Glomerular visceral epithelial cell (primary cell): ENCODE results near the gene BTBD17.

Experiments
- DNase-seq: peaks from one replicate; pipeline ENCODE4 v3.0.0-alpha.2; 2016; ENCODE audit errors: extremely low spot score

The BTBD17 gene

DNA sequence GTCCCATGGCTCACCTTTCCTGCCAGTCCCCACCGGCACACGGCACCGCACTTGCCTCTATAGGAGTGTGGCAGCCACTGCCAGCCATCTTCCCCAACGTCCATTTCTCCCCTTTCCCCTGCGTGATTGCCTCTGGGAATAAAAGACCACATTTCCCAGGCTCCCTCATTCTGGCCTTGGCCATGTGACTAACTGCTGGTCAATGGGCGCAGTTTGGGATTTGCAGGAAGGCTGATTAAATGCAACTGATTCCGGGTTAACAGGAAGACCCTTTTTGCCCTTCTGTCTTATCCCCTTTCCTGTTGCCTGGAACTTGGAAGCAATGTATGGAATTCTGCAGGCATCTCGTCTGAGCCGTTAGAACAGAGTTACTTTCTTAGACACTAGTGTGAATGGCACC, 3.0 kb downstream of the BTBD17 start:
- no peak for DNase-seq

DNA sequence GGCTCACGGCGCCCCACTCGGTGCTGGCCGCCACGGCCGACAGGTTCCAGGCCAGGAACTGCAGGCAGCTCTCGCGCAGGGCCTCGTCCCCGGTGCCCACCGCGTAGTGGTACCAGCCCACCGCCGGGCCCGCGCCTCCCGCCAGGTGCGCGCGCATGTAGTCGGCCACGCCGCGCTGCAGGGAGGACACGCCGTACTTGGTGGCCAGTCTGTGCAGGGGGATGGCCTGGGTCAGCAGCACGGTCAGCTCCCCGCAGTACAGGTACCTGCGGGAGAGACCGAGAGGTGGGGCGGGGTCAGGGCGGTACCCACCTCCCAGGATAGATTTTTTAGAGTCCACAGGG, 4.2 kb downstream of the BTBD17 start:
- no peak for DNase-seq

DNA sequence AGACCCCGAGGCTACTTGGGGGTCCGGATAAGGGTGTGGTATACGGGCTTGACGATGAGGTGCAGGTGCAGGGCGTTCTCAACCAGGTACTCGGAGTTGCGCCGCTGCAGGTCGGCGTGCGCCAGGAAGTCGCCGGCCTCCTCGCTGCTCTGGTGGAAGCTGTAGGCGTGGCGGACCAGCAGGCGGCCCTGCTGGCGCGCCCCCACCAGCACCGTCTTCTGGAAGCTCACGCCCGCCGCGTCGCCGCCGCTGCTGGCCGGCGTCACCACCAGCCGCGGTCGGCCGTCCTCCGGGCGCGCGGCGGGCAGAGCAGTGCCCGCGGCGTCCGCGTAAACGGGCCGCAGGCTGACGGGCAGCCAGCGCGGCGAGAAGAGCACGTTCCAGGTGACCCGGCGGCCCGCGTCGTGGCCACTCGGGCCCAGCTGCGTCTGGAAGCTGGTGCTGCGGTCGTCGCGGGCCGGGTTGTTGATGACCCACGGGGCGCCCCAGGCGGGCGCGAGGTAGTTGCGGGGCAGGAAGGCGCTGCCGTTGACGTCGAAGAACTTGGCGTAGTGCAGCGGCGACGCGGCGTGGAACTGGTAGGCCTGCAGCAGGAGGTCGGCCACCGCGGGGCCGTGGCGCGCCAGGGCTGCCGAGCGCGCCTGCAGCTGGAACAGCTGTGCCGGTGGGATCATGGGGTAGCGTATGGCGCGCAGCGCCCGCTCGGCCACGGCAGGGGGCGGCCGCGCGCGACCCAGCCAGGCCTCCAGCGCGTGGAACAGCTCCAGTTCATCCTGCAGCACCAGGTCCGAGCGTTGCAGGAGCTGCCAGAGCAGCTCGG, 4.8 kb downstream of the BTBD17 start:
- DNase-seq, result no peak

DNA sequence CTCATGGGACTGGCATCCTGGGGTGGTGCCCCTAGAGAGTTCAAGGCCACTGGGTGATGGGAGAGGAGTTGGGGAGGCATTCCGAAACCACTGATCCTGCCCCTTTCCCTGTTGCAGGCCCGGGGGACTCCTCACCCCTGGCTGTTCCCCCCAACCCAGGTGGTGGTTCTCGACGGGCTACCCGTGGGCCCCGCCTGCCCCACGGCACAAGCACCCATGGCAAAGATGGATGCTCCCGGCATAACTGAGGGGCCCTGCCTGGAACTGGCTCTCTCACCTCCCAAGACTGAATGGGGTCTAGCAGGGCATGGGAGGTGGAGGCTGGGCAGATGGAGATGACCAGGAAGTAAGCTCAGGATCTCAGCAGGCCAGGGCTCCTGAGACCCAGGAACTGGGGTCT, 6.6 kb downstream of the BTBD17 start:
- DNase-seq, result no peak

DNA sequence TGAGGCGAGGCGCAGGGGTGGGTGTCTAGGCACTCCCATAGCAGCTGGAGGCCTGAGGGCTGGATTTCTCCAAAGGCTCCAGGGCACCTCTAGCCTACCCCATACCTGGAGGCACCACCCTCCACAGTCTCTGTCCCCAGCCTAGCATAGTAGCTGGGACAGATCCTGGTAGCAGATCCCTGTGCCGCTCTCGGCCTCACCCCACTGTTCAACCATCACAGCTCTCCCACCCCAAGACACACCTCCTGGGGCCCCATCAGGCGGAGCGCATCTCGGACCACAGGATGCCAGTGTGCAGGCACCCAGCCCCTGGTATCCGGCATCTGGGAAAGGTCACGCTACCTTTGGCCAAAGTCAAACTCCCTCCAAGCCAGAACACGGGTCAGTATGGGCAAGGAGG, 7.1 kb downstream of the BTBD17 start:
- DNase-seq, result no peak

DNA sequence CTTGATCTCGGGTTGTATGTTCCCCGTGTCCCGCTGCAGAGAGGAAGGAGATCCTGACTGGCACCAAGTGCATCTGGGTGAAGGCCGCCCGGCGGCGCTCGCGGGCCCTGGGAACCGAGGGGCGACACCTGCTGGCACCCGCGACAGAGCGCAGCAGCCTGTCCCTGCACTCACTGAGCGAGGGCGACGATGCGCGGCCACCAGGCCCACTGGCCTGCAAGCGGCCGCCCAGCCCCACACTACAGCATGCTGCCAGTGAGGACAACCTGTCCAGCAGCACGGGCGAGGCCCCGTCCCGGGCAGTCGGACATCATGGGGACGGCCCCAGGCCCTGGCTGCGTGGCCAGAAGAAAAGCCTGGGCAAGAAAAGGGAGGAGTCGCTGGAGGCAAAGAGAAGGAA, 7.5 kb downstream of the BTBD17 start:
- DNase-seq, result peak; percentile 13

DNA sequence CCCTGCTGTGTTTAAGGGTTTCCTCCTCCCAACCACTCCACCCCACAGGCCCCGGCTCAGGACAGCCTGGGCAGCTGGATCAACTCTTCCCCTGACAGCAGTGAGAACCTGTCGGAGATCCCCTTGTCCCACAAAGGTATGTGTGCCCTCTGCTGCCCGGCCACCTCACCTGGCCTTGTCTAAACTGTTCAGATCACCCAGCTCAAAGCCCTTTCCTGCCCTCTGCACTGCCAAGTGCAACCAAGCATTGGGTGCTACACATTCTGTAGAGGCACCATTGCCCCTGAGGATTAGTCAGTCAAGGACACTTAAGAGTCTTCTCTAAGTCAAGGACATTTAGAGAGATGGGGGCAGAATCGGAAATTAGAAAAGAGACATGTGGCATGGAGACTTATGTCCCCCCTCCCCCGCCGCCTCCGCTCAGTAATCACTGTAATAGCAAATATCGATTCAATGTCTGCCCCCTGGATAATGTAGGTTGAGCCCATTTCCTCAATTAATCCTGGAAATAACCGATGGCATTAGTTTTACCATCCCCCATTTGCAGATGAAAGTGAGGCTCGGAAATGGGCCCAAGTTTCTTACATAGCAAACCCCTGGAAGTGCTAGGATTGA, 8.1 kb downstream of the BTBD17 start:
- DNase-seq, result no peak

DNA sequence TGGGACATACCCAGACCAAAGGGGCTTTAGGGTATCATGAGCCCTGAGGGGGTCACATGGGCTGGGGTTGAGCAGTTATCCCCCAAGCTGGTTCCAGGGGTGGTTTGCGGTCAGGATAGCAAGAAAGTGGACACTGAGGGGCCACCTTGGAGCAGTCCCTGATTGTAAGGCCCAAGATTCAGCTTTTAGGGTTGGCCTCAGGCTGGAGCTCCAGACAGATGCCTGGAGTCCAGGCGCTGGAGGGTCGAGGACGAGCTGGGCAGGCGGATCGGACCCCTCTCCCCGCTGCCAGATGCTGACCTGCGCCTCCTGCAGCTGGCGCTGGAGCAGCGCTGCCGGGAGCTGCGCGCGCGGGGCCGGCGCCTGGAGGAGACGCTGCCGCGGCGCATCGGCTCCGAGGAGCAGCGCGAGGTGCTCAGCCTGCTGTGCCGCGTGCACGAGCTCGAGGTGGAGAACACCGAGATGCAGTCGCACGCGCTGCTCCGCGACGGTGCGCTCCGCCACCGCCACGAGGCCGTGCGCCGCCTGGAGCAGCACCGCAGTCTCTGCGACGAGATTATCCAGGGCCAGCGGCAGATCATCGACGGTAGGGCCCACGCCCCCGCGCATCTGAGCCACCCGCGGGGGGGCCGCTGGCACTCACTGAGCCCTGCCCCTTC, 10.0 kb downstream of the BTBD17 start:
- no peak for DNase-seq

DNA sequence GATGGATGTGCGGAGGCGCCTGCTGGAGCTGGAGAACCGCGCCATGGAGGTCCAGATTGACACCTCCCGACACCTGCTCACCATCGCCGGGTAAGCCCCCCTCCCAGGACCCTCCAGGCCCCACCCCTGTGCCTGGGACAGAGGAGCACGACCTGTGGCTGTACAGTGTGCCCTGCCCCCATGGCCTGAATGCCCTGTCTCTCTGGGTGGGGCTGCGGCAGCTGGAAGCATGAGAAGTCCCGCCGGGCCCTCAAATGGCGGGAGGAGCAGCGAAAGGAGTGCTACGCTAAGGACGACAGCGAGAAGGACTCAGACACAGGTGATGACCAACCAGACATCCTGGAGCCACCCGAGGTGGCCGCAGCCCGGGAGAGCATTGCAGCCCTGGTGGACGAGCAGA, 11.2 kb downstream of the BTBD17 start:
- DNase-seq, result no peak

DNA sequence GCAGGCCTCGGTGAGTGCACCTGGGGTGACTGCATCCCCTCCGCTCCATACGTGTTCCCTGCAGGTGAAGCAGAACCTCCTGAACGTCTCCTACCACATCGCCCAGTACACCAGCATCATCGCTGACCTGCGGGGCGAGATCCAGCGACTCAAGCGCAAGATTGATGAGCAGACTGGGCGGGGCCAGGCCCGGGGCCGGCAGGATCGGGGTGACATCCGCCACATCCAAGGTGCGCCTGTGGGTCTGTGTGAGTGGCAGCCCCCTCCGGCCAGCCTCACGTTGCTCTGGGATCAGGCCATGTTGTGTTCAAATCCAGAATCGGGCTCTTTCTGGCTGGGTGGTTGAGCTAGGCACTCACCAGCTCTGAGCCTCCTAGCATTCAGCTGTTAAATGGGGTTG, 12.5 kb downstream of the BTBD17 start:
- no peak for DNase-seq

DNA sequence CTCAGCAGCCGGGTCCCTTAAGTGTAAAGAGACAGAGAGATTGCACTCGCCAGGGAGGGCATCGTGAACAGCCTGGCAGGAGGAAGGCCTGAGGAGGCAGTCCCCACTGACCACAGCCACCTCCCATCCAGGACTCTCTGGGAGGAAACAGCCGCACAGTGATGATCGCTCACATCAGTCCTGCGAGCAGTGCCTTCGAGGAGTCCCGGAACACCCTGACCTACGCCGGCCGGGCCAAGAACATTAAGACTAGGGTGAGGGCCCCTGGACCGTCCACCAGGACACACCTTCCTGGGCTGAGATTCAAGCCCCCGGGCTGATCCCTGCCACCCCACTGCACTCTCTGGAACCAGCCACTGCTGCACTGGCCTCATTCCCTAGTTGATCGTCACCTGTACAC, 14.0 kb downstream of the BTBD17 start:
- DNase-seq, result no peak

DNA sequence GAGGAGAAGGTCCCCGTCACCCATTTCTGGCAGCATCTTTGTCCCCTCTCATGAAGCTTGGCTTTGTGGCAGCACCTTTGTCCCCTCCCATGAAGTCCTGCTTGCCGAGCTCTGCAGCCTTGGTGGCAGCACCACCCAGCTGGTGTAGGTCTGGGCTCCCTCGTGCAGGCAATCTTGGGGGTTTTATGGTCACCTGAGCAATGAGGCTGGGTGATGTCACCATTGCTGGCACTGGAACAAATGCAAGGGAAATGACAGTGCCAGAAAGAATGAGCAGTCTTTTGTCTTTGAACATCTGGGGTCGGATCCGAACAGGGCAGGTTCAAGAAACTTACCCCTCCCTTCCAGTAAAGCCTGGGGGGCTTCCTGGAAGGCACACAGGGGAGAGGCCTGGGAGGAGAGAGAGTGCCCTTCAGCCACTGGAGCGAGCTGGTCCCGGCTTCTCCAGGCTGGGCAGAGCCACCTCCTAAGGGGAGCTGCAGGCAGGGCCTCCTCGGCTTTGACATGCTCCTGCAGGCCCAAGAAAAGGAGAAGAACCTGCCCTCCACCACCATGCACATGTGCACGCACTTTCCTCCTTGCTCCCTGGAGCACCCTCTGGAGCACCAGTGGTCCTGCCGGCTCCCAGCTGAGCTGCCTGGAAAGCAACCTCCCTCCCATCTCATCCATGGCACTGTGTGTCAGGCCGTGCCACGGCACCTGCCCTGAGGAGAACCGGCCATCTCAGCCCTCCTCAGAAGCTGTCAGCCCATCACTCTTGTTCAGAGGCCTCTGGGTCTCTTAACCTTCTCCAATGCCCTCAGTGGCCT, 16.0 kb downstream of the BTBD17 start:
- no peak for DNase-seq

DNA sequence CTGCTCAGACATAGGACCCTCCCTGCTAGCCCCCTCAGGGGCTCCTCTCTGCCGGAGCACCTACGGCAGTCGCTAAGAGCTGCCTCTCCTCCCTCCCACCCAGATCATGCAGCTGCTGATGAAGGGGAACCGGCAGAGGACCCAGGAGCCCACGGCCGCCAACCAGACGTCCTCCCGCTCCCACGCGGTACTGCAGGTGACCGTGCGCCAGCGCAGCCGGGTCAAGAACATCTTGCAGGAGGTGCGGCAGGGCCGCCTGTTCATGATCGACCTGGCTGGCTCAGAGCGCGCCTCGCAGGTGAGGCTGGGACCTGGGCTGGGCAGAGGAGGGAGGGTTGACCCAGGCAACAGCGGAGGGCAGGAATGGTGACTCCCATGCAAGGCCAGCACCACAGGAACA, 17.0 kb downstream of the BTBD17 start:
- no peak for DNase-seq

DNA sequence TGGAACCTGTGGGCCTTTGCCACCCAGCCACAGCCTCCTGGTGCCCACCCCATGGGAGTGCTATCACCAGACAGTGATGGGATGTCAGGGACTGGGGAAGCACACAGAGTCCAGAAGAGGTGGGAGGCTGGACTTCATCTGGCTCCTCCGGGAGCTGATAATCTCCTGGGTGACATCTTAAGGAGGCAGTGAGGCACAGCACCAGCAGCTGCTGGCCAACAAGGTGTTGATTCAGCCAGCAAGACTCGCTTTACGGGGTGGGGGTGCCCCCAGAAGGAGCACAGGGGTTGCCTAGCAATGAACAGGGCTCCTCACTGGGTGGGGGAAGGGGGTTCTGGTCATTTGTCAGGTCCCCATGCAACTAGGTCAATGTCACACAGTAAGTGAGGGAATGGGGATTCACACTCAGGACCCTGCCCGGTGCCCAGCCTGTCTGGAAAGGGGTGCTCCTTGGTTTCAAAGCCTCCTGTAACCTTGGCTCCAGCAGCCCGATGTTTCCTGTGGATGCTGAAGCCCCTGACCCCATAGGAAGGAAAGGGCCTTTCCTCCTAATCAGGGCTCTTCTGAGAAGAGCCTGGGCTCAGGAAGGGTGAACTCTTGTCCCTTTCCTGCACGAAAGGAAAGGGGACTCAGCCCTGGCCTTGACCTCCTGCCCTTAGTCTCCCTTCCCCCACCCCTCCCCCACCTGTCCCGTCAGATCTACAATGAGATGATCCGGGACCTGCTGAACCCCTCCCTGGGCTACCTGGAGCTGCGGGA, 18.0 kb downstream of the BTBD17 start:
- DNase-seq, result no peak

DNA sequence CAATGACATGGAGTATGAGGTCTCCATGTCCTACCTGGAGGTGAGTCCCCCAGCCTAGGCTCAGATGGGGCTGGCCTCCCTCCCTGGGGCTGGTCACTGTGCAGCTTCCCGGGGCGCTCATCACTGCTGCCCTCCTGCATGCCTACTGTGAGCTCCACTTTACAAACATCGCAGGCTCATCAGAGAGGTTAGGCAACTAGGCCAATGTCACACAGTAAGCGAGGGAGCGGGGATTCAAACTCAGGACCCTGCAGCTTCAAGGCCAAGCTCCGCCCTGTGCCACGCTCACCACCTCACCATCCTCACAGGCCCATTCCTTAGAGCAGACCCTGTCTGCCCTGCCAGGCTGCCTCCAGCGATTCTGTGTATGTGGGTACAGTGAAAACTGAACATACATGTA, 18.5 kb downstream of the BTBD17 start:
- no peak for DNase-seq

DNA sequence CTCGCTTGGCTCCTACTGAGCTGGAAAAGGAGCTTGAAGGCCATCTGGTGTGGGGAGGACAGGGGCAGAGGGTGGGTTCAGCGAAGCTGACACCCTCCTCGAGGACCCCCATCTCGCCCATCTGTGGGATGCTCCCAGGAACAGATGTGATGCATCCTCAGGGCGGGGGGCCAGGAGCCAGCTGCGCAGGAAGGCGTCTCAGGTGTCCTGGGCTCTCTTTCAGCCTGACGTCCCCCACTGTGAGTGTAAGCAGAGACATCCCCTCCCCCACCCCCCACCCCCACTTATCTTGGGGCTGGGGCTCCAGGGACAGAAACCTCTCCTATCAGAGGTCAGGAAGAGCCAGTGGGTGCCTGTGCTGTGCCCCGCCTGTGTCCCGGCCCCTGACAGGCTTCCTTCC, 19.4 kb downstream of the BTBD17 start:
- no peak for DNase-seq

DNA sequence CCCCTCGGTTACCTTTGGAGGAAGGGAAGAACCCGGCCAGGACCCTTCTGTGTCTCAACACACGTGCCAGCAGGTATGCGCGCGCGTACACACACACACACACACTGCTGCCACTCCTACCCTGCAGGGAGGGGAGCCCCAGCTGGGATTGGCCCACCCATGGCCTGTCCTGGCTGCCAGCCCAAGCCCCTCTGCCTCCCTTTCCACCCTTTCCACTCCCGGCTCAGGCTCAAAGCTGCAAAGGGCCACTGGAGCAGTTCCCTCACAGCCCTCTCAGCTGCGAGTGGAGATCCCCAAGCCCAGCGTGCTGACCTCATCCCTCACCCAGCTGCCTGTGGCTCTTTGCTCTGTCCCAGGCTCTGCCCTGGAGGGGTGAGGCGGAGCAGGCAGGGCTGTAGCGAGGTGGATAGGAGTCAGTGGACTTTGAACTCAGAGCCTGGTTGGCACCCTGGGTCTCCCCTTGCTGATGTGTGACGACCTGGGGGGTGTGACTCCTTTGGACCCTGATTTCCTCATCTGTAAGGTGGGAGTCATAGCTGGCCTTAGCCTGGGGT, 21.1 kb downstream of the BTBD17 start:
- DNase-seq, result no peak

DNA sequence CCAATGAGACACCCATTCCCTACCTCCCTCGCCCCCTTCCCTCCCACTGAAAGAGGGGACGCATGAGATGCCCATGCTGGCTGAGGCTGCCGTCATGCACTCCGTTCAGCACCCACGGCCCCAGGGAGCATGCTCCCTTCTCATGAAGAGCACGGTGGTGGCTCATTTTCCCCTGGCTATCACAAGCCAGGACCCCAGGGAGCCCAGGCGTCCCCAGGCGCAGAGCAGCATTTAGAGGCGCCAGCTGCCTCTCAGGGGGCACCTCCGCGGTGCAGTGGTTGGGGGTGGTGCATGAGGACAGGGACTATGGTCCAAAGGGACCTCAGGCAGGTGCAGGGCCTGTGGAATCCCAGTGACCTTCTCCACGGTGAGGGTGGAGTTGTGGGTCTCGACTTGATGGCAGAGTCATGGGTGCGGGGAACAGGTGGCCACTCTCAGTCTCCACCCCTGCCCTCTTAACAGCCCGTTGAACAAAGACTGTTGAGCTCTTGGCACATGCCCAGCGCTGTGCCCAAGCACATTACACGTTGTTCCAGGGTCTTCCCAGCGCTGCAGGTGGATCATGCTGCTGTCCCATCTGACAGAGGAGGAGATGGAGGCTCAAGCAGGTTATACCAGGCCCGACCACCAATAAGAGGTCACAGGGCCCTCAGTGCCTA, 22.0 kb downstream of the BTBD17 start:
- DNase-seq, result no peak

DNA sequence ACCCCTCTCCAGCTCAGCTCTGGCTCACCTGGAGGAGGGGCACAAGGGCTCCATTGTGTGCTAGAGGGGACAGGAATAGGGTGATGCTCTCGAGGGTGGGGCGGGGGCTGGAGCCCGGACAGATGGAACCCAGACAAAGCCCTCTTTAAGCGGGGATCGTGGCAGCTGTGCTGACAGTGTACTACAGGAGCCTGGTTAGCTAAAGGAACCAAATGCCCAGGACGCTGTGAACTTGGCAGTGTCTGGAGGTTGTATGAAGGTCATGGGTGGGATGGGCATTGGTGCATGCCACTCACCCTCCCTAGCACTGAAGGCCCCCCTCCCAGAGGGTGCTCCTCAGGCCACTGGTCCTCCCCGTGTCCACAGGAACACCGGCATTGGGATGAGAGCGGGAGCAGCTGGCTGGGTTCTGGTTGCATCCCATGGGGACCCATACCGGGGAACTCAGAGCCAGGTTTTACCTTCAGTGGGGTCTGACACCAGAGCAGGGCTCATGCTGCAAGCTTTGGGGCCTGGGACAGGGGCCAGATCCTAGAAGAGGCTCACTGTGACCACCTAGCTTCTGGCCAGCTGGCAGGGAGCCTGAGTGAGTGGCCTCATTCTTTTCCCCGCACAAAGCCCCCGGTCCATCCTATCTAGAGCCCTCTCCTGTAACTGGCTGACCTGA, 23.7 kb downstream of the BTBD17 start:
- DNase-seq, result no peak

DNA sequence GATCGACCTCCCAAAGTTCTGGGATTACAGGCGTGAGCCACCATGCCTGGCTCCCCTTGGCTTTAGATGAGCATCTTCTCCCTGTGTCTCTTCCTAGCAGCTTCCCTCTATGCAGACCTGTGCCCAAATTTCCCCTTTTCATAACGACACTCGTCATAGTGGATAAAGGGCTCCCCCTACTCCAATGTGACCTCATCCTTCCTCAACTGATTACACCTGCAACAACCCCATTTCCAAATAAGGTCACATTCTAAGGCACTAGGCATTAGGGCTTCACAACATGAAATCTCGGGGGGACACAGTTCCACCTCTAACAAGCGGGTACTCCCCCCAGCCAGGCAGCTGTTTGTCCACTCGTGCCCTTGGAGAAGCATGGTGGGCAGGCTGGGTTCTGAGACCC, 25.4 kb downstream of the BTBD17 start:
- no peak for DNase-seq
